Nephron progenitor cell (in vitro differentiated cells): ENCODE measurements around the gene FBXO38.

Experiments used
- DNase-seq: peaks from one replicate; pipeline ENCODE4 v3.0.0; 2021
- H3K27ac Mint-ChIP-seq: 2 replicates; pipeline ENCODE4 v1.8.0; 2021; ENCODE audit warnings: mild to moderate bottlenecking, moderate library complexity, mixed read lengths
- H3K27me3 Mint-ChIP-seq: 2 replicates; pipeline ENCODE4 v1.8.0; 2021; ENCODE audit warnings: mild to moderate bottlenecking, low read depth, mixed read lengths; ENCODE audit not compliant: poor library complexity
- H3K36me3 Mint-ChIP-seq: 2 replicates; pipeline ENCODE4 v1.8.0; 2021; ENCODE audit warnings: low read depth, mixed read lengths
- H3K4me1 Mint-ChIP-seq: 2 replicates; pipeline ENCODE4 v1.8.0; 2021; ENCODE audit warnings: mixed read lengths
- H3K4me3 Mint-ChIP-seq: 2 replicates; pipeline ENCODE4 v1.8.0; 2021; ENCODE audit warnings: mild to moderate bottlenecking, moderate library complexity, mixed read lengths
- H3K9me3 Mint-ChIP-seq: 2 replicates; pipeline ENCODE4 v1.8.0; 2021; ENCODE audit warnings: mild to moderate bottlenecking, moderate library complexity, mixed read lengths
- CTCF ChIP-seq: fragments of 200-600 bp; sonication (generic); IDR thresholded peaks from 2 replicates; pipeline ENCODE4 v1.5.0; 2021; ENCODE audit warnings: antibody characterized with exemption

The FBXO38 gene

GRCh38 chr5:148446611-148447010 lies 62.9 kb downstream of the FBXO38 start:
- TF ChIP-seq CTCF = no peak
- H3K27ac Mint-ChIP-seq = no peak overlapping the region
- H3K4me3 Mint-ChIP-seq = no peak overlapping the region
- no peak for DNase-seq
- no peaks in the 10 kb centered on the region for H3K4me1 Mint-ChIP-seq
- no peaks in the 10 kb centered on the region for H3K9me3 Mint-ChIP-seq
- H3K27me3 Mint-ChIP-seq = peaks cover 3% of the 10 kb centered on the region
- H3K36me3 Mint-ChIP-seq = peaks cover 5% of the 10 kb centered on the region

GRCh38 chr5:148452499-148453193 lies 68.9 kb downstream of the FBXO38 start:
- Mint-ChIP-seq H3K27ac (no peak overlapping the region), H3K4me3 (no peak overlapping the region), H3K9me3 (no peaks in the 10 kb centered on the region), H3K36me3 (no peaks in the 10 kb centered on the region), H3K4me1 (no peaks in the 10 kb centered on the region), H3K27me3 (peaks cover 2% of the 10 kb centered on the region)
- TF ChIP-seq CTCF = no peak
- no peak for DNase-seq

- H3K4me1 Mint-ChIP-seq = no peaks in the 10 kb centered on the region
Observed at GRCh38 chr5:148454576-148454975, 70.8 kb downstream of the FBXO38 start.

GRCh38 chr5:148455185-148455584 lies 71.4 kb downstream of the FBXO38 start:
- no peak for TF ChIP-seq CTCF
- H3K4me3 Mint-ChIP-seq = no peak overlapping the region
- no peak for DNase-seq
- H3K4me1 Mint-ChIP-seq = no peaks in the 10 kb centered on the region
- peaks cover 3% of the 10 kb centered on the region for H3K27me3 Mint-ChIP-seq
- no peaks in the 10 kb centered on the region for H3K36me3 Mint-ChIP-seq
- no peak overlapping the region for H3K27ac Mint-ChIP-seq
- H3K9me3 Mint-ChIP-seq = no peaks in the 10 kb centered on the region

More at GRCh38 chr5:148454576-148454975, 70.8 kb downstream of the FBXO38 start:
- no peak for TF ChIP-seq CTCF
- Mint-ChIP-seq H3K9me3 (no peaks in the 10 kb centered on the region), H3K36me3 (no peaks in the 10 kb centered on the region), H3K27ac (no peak overlapping the region), H3K27me3 (peaks cover 3% of the 10 kb centered on the region), H3K4me3 (no peak overlapping the region)
- no peak for DNase-seq

GRCh38 chr5:148457183-148457620 lies 73.4 kb downstream of the FBXO38 start:
- peaks cover 3% of the 10 kb centered on the region for H3K27me3 Mint-ChIP-seq
- H3K4me3 Mint-ChIP-seq = no peak overlapping the region
- no peak overlapping the region for H3K27ac Mint-ChIP-seq
- H3K4me1 Mint-ChIP-seq = no peaks in the 10 kb centered on the region
- no peaks in the 10 kb centered on the region for H3K36me3 Mint-ChIP-seq
- no peak for DNase-seq
- peak; percentile 33 for TF ChIP-seq CTCF
- H3K9me3 Mint-ChIP-seq = no peaks in the 10 kb centered on the region
